Breast epithelium (tissue), 3 donors: Measurements from ENCODE around the gene SSR2.

Experiments
- POLR2A ChIP-seq: fragments of 450-650 bp; IDR thresholded peaks from one replicate; pipeline ENCODE4 v1.6.1; 2016; ENCODE audit warnings: antibody characterized with exemption, mild to moderate bottlenecking, moderate library complexity
- POLR2AphosphoS5 ChIP-seq, 3 donors: sonication (generic); formaldehyde crosslinking; IDR thresholded peaks; one replicate each; pipeline ENCODE4 v1.6.1; 2017; ENCODE audit warnings: antibody characterized with exemption in 3 of 3
- TF ChIP-seq, protein P1 (sequence below), 3 donors: fragments of 450-650 bp; IDR thresholded peaks; one replicate each; pipeline ENCODE4 v1.5.1; 2016 to 2017; ENCODE audit warnings: antibody characterized with exemption in 3 of 3, mild to moderate bottlenecking in 3 of 3, moderate library complexity in 3 of 3

DNA sequence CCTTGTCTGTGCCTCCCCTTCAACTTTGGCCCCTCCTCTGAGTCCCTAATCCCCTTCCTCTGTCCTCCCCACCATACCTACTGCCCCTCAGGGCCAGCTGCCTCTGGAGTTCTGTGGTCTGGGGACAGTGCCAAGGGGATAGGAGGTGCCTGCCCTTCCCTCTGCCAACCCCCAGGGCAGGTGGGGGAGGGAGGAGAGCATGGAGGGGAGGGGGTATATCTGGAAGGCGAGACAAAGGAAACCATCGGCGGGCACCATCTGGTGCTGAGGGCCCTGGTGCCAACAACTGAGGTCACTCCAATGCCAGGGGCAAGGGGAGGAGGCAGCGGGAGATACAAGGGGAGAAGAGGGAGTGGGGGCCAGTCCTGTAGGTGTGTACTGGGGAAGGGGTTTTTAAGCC lies 49.8 kb upstream of the SSR2 start:
- TF ChIP-seq POLR2A (no peak), POLR2AphosphoS5 (IDR thresholded peaks at IDR 0.05) (no peak)
- TF ChIP-seq, protein P1, sequence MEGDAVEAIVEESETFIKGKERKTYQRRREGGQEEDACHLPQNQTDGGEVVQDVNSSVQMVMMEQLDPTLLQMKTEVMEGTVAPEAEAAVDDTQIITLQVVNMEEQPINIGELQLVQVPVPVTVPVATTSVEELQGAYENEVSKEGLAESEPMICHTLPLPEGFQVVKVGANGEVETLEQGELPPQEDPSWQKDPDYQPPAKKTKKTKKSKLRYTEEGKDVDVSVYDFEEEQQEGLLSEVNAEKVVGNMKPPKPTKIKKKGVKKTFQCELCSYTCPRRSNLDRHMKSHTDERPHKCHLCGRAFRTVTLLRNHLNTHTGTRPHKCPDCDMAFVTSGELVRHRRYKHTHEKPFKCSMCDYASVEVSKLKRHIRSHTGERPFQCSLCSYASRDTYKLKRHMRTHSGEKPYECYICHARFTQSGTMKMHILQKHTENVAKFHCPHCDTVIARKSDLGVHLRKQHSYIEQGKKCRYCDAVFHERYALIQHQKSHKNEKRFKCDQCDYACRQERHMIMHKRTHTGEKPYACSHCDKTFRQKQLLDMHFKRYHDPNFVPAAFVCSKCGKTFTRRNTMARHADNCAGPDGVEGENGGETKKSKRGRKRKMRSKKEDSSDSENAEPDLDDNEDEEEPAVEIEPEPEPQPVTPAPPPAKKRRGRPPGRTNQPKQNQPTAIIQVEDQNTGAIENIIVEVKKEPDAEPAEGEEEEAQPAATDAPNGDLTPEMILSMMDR (IDR thresholded peaks at IDR 0.05): no peak
